Measurements from ENCODE around the gene SMC2. TPM values are rescaled to one million over a fixed set of nuclear protein-coding genes. Genes with fewer than 3 reads are reported as not detected.

SMC2 gene
- total and polyA plus RNA-seq, 9 of the 15 experiments (the other 6 are each of a cell fraction or from before 2014, with no cell fraction given): 18.0 to 54.0 (median 32.9) TPM

DNA sequence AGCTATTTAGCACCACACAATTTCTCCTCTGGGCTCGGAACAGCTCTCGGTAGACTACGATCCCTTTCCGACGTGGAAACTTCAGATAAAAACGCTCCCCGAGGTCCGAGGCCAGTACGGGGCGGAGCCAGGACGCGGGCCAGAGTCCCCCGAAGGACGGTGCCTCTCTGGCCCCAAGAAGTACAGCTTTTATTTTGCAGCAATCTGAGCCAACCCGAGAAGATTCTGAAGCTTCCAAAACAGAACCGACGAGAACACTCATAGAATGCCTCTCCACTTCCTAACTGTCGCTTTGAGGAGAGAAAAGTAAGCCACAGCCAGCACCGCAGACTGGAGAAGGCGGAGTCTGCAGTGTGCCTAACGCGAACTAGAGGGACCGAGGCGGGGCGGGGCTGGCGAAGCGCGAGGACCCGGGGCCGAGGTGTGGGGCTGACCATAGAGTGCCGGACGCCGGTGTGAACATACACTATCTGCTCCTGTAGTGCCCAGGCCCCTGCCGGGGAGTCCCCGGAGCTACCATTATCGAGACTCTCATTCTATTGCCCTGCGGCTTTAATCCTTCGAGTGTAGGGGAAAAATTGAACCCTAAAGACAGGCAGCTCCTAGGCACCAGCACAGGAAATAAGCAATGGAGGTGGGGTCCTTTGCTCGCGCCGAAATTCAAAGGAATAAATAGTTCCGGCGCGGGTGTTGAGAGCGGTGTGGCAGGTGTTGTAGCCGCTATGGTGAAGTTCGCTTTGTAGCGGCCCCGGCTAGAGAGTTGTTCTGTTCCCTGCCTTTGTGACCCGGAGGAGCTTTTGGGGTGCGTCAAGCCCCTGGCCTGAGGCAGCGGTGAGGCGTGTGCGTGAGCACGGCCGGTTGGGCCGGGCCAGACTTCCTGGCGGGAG is at the start of gene SMC2 (continued):
- TF ChIP-seq, protein P1, sequence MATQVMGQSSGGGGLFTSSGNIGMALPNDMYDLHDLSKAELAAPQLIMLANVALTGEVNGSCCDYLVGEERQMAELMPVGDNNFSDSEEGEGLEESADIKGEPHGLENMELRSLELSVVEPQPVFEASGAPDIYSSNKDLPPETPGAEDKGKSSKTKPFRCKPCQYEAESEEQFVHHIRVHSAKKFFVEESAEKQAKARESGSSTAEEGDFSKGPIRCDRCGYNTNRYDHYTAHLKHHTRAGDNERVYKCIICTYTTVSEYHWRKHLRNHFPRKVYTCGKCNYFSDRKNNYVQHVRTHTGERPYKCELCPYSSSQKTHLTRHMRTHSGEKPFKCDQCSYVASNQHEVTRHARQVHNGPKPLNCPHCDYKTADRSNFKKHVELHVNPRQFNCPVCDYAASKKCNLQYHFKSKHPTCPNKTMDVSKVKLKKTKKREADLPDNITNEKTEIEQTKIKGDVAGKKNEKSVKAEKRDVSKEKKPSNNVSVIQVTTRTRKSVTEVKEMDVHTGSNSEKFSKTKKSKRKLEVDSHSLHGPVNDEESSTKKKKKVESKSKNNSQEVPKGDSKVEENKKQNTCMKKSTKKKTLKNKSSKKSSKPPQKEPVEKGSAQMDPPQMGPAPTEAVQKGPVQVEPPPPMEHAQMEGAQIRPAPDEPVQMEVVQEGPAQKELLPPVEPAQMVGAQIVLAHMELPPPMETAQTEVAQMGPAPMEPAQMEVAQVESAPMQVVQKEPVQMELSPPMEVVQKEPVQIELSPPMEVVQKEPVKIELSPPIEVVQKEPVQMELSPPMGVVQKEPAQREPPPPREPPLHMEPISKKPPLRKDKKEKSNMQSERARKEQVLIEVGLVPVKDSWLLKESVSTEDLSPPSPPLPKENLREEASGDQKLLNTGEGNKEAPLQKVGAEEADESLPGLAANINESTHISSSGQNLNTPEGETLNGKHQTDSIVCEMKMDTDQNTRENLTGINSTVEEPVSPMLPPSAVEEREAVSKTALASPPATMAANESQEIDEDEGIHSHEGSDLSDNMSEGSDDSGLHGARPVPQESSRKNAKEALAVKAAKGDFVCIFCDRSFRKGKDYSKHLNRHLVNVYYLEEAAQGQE (IDR thresholded peaks at IDR 0.05; ENCODE audit: borderline replicate concordance): no peak
- TF ChIP-seq, protein P1 (CRISPR knock-in tag; IDR thresholded peaks at IDR 0.05; ENCODE audit: low read depth): peak; percentile 12; the same call in 1 of the 2 replicates
- TF ChIP-seq POLR2B (IDR thresholded peaks at IDR 0.05; ENCODE audit: low read depth, partially characterized antibody) (peak; percentile 94), HLTF (IDR thresholded peaks at IDR 0.05) (0 out of 2 replicates have a peak, but pooled peaks have one; percentile 21), RBBP5 (IDR thresholded peaks at IDR 0.05; ENCODE audit: borderline replicate concordance, insufficient read depth, low read length, poor library complexity, severe bottlenecking) (peak; percentile 71), XRCC5 (IDR thresholded peaks at IDR 0.05; ENCODE audit: low read depth, low read length) (peak; percentile 80; the same call in 1 of the 2 replicates), ZNF232 (CRISPR knock-in tag; IDR thresholded peaks at IDR 0.05) (no peak), KHSRP (IDR thresholded peaks at IDR 0.05) (no peak), CSDE1 (IDR thresholded peaks at IDR 0.05) (no peak), ZNF77 (CRISPR knock-in tag; IDR thresholded peaks at IDR 0.05) (no peak), CREBBP (IDR thresholded peaks at IDR 0.05; ENCODE audit: low read depth, low read length) (no peak), SIN3A (IDR thresholded peaks at IDR 0.05; ENCODE audit: borderline replicate concordance in 2 of 2, control insufficient read depth in 1 of 2, low read depth in 2 of 2, low read length in 2 of 2) (no peak; a peak in 1 of 4 replicates), TFAM (CRISPR knock-in tag; conservative IDR thresholded peaks at IDR 0.05) (no peak), FOXA3 (CRISPR knock-in tag; conservative IDR thresholded peaks at IDR 0.05 in 1 of 2, IDR thresholded peaks at IDR 0.05 in 1 of 2) (no peak), HIVEP1 (CRISPR knock-in tag; IDR thresholded peaks at IDR 0.05) (no peak)
- TF ChIP-seq, protein P2, sequence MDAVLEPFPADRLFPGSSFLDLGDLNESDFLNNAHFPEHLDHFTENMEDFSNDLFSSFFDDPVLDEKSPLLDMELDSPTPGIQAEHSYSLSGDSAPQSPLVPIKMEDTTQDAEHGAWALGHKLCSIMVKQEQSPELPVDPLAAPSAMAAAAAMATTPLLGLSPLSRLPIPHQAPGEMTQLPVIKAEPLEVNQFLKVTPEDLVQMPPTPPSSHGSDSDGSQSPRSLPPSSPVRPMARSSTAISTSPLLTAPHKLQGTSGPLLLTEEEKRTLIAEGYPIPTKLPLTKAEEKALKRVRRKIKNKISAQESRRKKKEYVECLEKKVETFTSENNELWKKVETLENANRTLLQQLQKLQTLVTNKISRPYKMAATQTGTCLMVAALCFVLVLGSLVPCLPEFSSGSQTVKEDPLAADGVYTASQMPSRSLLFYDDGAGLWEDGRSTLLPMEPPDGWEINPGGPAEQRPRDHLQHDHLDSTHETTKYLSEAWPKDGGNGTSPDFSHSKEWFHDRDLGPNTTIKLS (IDR thresholded peaks at IDR 0.05; ENCODE audit: borderline replicate concordance, low read depth): peak; percentile 71
- TF ChIP-seq, protein P3, sequence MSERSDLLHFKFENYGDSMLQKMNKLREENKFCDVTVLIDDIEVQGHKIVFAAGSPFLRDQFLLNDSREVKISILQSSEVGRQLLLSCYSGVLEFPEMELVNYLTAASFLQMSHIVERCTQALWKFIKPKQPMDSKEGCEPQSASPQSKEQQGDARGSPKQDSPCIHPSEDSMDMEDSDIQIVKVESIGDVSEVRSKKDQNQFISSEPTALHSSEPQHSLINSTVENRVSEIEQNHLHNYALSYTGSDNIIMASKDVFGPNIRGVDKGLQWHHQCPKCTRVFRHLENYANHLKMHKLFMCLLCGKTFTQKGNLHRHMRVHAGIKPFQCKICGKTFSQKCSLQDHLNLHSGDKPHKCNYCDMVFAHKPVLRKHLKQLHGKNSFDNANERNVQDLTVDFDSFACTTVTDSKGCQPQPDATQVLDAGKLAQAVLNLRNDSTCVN (CRISPR knock-in tag; IDR thresholded peaks at IDR 0.05): no peak
